Stimulated activated CD4-positive, alpha-beta T cell treated with anti-CD3 and anti-CD28 coated beads, Interleukin-4, amount 100 ng/mL, for 1 hour (primary cell): ENCODE measurements around the gene OMP.

Experiments
- DNase-seq: peaks from one replicate; pipeline ENCODE4 v3.0.0-alpha.2; 2020

Gene OMP

GRCh38 chr11:77108436-77108835, 5.8 kb downstream of the OMP start:
- DNase-seq, result no peak

- no peak for DNase-seq
These were observed 6.8 kb downstream of the OMP start for GRCh38 chr11:77109236-77110019.

GRCh38 chr11:77110836-77111235, 8.2 kb downstream of the OMP start:
- no peak for DNase-seq

GRCh38 chr11:77111277-77111676, 8.6 kb downstream of the OMP start:
- no peak for DNase-seq

GRCh38 chr11:77111946-77112345, 9.3 kb downstream of the OMP start:
- no peak for DNase-seq

GRCh38 chr11:77112641-77113381, 10.2 kb downstream of the OMP start:
- no peak for DNase-seq

- peak; percentile 21 for DNase-seq
These were observed 10.9 kb downstream of the OMP start for GRCh38 chr11:77113382-77114088.

- DNase-seq, result no peak
These were observed 11.4 kb downstream of the OMP start for GRCh38 chr11:77114089-77114463.

GRCh38 chr11:77115181-77115611, 12.6 kb downstream of the OMP start:
- no peak for DNase-seq

- DNase-seq, result no peak
These were observed 13.3 kb downstream of the OMP start for GRCh38 chr11:77115956-77116355.

- no peak for DNase-seq
These were observed 14.9 kb downstream of the OMP start for GRCh38 chr11:77117492-77117891.

- DNase-seq, result no peak
These were observed 15.4 kb downstream of the OMP start for GRCh38 chr11:77118086-77118485.

- no peak for DNase-seq
These were observed 16.3 kb downstream of the OMP start for GRCh38 chr11:77118971-77119370.

- DNase-seq, result no peak
These were observed 16.9 kb downstream of the OMP start for GRCh38 chr11:77119531-77119936.

GRCh38 chr11:77120571-77120970, 17.9 kb downstream of the OMP start:
- no peak for DNase-seq

- DNase-seq, result no peak
These were observed 18.5 kb downstream of the OMP start for GRCh38 chr11:77121096-77121640.

- no peak for DNase-seq
These were observed 19.4 kb downstream of the OMP start for GRCh38 chr11:77121876-77122575.

- DNase-seq, result no peak
These were observed 20.1 kb downstream of the OMP start for GRCh38 chr11:77122576-77123212.

- no peak for DNase-seq
These were observed 21.0 kb downstream of the OMP start for GRCh38 chr11:77123591-77123990.

- DNase-seq, result no peak
These were observed 21.4 kb downstream of the OMP start for GRCh38 chr11:77124041-77124440.

GRCh38 chr11:77124488-77124887, 21.8 kb downstream of the OMP start:
- no peak for DNase-seq

- DNase-seq, result no peak
These were observed 22.6 kb downstream of the OMP start for GRCh38 chr11:77125191-77125590.
